Cardiac septum (tissue), 1 donor: ENCODE data around the gene PPP1R14C. TPM values are rescaled to one million over a fixed set of nuclear protein-coding genes. Genes with fewer than 3 reads are reported as not detected.

Experiments used
- total RNA-seq: library from RNA; stranded (reverse); fragmentation: NEBNext Ultra II Directional; extraction: Animal tissue kit (Norgen Biotek cat#: 25700); gene quantifications from one replicate; pipeline ENCODE4 v1.2.1, GENCODE V29; 2021
- donor health status: DM: no; HTN: no; CAD: no.

The PPP1R14C gene
- total RNA-seq, 1 donor from 2014 or later: 91.5 TPM

Other genes with a start within 250 kb of the PPP1R14C start
- not detected for gene RAET1E, start 244.9 kb upstream of the PPP1R14C start, total RNA-seq
- gene RAET1G, start 219.9 kb upstream of the PPP1R14C start, total RNA-seq: 0.35 TPM
- gene ULBP2, start 201.0 kb upstream of the PPP1R14C start, total RNA-seq: 1.1 TPM
- 0.16 TPM for gene ULBP1, start 179.1 kb upstream of the PPP1R14C start, total RNA-seq
- not detected for gene RAET1L, start 117.5 kb upstream of the PPP1R14C start, total RNA-seq
- 0.57 TPM for gene ULBP3, start 73.9 kb upstream of the PPP1R14C start, total RNA-seq
- gene IYD, start 226.0 kb downstream of the PPP1R14C start, total RNA-seq: not detected